BJ (cell line): ENCODE data around the gene DGKB. TPM values are rescaled to one million over a fixed set of nuclear protein-coding genes. Genes with fewer than 3 reads are reported as not detected.

Experiments
- CTCF ChIA-PET: fragments of 350-600 bp; formaldehyde crosslinking; extraction: SDS; loops from one replicate; lab custom pipeline; 2021; ENCODE audit warnings: antibody characterized with exemption, inconsistent platforms; lab: Yijun Ruan, JAX
- POLR2A ChIA-PET: fragments of 300-600 bp; sonication (Branson Sonifier 250); formaldehyde crosslinking; extraction: SDS; loops from one replicate; lab custom pipeline; 2021; ENCODE audit warnings: antibody characterized with exemption; lab: Charles Lee
- DNase-seq: peaks from one replicate; pipeline ENCODE4 v3.0.0-alpha.2; 2011; ENCODE audit warnings: low read depth
- H3K27me3 ChIP-seq: 2 replicates; pipeline ENCODE4 v1.6.0; 2011; ENCODE audit warnings: low read length; ENCODE audit not compliant: control insufficient read depth, insufficient read depth
- H3K36me3 ChIP-seq: 2 replicates; pipeline ENCODE4 v1.5.1; 2011; ENCODE audit warnings: low read length; ENCODE audit not compliant: control insufficient read depth, insufficient read depth
- H3K4me3 ChIP-seq: 2 replicates; pipeline ENCODE4 v1.5.1; 2011; ENCODE audit warnings: low read depth, mild to moderate bottlenecking, control low read depth, low read length
- CTCF ChIP-seq: IDR thresholded peaks from 2 replicates; pipeline ENCODE4 v1.5.1; 2011; ENCODE audit warnings: low read depth, mild to moderate bottlenecking, control low read depth, inconsistent platforms, low read length, moderate library complexity; ENCODE audit not compliant: insufficient read depth
- polyA plus RNA-seq: library from polyadenylated mRNA; depleted of rRNA; stranded (reverse); fragments of >200 nt; gene quantifications from 2 replicates; pipeline ENCODE4 v1.2.3, GENCODE V29; 2011

Gene DGKB
- polyA plus RNA-seq, 1 experiment = 0.09 TPM

- ChIA-PET POLR2A (no interaction called here), CTCF (no interaction called here)
- no peak for TF ChIP-seq CTCF
- H3K36me3 ChIP-seq = no peaks in the 10 kb centered on the region
- no peak for DNase-seq
- H3K4me3 ChIP-seq = no peak overlapping the region
- H3K27me3 ChIP-seq = no peaks in the 10 kb centered on the region
Measured at GRCh38 chr7:14841086-14841485, 61.5 kb downstream of the DGKB start.

DNA sequence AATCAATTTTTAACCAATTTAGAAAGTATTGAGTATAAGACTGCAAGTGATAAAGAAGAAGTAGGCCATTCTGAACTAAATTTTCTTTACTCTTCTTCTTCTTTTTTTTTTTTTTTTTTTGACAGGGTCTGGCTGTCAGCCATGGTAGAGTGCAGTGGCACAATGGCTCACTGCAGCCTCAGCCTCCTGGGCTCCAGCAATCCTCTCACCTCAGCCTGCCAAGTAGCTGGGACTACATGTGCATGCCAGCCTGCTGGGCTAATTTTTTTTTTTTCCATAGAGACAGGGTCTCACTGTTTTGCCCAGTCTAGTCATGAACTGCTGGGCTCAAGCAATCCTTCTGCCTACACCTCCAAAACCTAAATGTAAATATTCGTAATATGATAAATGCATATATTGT lies 63.2 kb downstream of the DGKB start:
- no peaks in the 10 kb centered on the region for H3K27me3 ChIP-seq
- no peaks in the 10 kb centered on the region for H3K36me3 ChIP-seq
- no peak for DNase-seq
- H3K4me3 ChIP-seq = no peak overlapping the region
- CTCF ChIA-PET = no interaction called here
- POLR2A ChIA-PET = no interaction called here
- TF ChIP-seq CTCF = no peak

GRCh38 chr7:14837216-14837615 lies 65.3 kb downstream of the DGKB start:
- no peaks in the 10 kb centered on the region for H3K36me3 ChIP-seq
- CTCF ChIA-PET = no interaction called here
- POLR2A ChIA-PET = no interaction called here
- no peak for TF ChIP-seq CTCF
- no peaks in the 10 kb centered on the region for H3K27me3 ChIP-seq
- no peak for DNase-seq
- no peak overlapping the region for H3K4me3 ChIP-seq

DNA sequence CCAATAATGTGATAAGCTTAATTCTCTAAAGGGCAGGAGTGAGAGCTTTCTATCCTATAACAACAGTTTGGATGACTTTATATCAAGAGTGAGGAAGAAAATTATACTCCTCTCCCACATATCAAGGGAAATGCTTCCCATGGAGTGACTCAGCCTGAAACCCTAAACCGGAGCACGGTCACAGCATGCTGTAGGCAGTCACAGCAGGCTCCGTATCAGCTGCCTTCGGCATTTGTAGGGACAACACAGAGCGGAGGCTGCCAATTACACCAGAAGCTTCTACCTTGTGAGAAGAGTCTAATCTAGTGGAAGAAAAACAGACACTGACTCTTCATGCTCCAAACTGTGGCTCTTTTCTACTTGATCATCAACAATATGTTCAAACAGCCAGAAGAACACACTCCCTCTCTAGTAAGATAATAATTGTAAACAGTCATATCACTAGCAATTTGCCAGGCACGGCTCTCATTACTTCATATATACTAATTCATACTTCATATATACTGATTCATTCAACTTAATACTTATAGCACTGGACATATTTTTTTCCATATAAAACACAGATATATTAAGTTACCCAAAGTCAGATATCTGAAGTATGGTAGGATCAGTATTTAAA lies 65.9 kb downstream of the DGKB start:
- DNase-seq = peak; percentile 26
- Histone ChIP-seq H3K27me3 (no peaks in the 10 kb centered on the region), H3K4me3 (no peak overlapping the region), H3K36me3 (no peaks in the 10 kb centered on the region)
- TF ChIP-seq CTCF = no peak
- ChIA-PET CTCF (no interaction called here), POLR2A (no interaction called here)

DNA sequence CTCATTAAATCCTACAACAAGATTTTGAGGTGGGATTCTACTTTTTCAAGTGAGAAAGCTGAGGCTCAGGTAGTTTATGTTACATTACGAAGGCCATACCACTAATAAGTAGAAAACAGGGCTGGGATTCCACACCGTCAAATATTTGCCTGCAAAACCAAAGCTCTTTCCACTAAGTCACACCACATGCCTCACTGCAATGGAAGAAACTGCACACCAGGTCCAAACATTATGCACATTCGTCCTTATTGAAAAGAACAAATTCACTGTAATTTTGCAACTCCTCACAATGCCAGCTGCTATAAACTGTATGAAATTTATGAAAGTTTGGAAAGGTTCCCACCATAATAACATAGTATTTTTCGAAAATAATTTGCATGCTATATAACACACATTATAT lies 66.5 kb downstream of the DGKB start:
- TF ChIP-seq CTCF = no peak
- Histone ChIP-seq H3K27me3 (no peaks in the 10 kb centered on the region), H3K36me3 (no peaks in the 10 kb centered on the region), H3K4me3 (no peak overlapping the region)
- CTCF ChIA-PET = no interaction called here
- POLR2A ChIA-PET = no interaction called here
- DNase-seq = no peak
